Measurements from ENCODE around the gene SNN.

Gene SNN

DNA sequence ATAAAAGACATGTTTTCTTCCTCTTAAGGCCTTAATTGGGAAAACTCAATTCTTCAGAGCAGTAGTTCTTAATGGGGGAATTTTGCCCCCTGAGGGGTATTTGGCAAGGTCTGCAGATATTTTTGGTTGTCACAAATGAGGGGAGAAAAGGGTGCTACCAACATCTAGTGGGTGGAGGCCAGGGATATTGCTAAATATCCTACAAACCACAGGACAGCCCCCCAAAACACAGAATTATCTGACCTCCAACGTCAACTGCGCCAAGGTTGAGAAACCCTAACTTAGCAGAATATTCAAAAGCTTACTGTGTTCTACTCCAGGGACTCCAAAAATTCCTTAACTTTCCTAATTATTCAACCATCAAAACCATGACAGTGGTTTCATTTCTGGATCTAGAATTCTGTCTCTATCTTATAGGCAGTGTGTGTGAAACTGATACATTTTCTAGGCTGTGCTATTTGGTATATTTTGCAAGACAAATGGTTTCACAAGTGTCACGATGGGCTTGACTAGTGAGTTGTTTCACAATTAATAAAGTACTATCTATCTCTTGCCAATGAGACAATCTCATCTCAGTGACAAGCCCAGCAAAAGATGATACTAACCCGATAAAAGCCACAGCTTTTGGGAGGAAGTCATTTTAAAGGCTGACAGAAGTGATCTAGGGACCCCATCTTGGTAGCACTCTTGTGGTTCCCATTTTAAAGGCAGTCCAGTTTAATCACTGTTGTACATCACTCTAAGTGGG is 59.7 kb downstream of the SNN start:
- DNase-seq: no peak
